COLO668 (cell line): ENCODE data around the gene MED20.
"Not testable (repeated sequence)": the region's sequence is repeated elsewhere in the genome, so short reads cannot be mapped to it uniquely, and the experiment has no call there.

ENCODE experiments used
- DNase-seq: peaks from one replicate; lab custom pipeline; 2025; ENCODE audit not compliant: unreplicated experiment; lab: John Stamatoyannopoulos, UW

Gene MED20, protein sequence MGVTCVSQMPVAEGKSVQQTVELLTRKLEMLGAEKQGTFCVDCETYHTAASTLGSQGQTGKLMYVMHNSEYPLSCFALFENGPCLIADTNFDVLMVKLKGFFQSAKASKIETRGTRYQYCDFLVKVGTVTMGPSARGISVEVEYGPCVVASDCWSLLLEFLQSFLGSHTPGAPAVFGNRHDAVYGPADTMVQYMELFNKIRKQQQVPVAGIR

DNA sequence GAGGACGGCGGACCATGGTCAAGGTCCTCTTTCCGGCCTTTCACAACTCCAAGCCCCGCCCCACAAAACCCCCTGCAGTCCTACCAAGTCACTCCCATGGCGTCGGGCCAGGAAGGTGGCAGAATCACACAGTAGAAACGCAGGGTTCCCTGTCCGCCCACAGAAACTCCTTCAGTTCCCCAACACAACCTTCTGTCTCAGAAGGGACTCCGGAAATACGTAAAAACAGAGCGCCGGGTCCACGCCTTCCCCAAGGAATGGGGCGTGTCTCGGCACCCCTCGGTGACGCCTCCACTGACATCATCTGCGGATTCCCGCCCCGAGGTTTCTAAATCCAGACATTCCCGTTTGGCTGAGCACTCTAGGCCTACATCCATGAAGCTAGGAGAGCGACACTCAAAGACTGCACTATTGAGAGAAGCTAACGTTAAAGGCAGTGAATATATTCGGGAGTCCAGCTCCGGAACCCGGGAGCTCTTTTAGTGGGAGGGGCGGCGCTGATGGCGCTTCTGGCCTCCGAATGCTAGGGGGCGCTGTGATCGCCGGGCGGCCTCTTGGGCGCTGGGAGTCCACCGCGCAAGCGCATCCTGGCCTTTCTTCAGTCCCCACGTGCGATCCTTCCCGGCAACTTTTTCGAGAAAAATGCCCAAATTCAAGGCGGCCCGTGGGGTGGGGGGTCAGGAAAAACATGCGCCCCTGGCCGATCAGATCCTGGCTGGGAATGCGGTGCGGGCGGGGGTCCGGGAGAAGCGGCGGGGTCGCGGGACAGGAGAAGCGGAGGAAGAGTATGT lies at the start of gene MED20, which contains the start of gene BYSL:
MED20 (minus strand) TSS at position 219 of the 791 bp plus-strand sequence; CDS start at position 98, 121 bp downstream.
BYSL (plus strand) TSS at position 579 of the 791 bp plus-strand sequence; CDS start at position 643, 64 bp downstream.
- DNase-seq, result peak; percentile 84

DNA sequence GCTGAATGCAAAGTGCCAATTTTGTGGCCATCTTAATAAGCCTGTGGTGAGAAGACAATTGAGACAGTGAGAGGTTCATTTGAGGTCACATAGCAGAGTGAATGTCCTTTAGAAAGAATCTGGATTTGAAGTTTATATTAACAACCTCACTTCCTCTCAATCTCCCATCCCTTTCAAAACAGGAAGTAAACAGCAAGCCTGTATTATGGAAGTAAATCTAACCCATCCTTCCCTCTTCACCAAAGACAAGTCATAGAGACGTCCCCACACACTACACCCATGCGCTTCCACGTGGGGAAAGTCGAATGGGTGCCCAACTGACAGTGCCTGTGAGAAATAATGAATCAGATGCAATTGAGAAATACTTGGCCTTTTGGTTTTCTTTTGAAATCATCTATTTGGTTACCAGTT lies 49.5 kb upstream of the MED20 start:
- DNase-seq, result no peak

DNA sequence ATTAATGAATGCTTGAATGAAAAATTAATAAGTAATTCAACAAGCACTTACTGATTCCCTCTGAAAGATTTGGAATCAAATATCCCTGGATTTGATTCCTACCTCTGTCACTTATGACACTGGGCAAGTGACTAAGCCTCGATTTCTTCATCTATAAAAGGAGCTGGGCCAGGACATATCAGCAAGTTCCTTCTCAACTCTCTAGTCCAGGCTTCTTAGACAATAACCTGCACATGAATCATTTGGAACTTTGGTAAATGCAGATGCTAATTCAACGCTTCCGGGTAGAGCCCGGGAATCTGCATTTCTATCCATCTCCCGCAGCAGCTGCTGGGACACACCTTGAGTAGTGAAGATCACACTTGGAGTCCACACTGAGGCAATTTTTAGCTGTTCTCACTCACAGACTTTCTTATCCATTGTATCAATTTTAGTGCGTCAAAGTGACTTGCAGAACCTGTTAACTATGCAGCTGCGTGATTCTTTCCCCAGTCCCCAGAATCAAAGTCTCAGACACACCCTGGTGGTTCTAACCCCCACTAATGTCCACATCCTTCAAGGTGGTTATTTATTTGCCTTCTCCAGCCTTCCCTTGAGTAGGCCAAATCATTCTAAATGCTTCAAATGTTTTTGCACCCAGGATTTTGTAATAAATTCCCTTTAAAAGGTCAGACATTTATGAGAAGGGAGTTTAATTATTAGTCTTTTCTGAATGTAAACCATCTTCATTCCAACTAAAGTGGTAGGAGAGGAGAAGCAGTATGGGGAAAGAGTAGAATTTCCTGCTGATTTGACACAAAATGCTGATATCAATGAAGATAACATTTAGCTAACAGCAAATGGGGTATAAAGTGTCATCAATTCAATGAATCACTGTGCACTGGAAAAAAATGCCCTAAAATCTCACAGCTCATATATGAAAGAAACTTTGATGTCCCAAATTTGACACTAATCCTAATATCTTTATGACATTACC lies 46.7 kb upstream of the MED20 start:
- DNase-seq, result no peak

DNA sequence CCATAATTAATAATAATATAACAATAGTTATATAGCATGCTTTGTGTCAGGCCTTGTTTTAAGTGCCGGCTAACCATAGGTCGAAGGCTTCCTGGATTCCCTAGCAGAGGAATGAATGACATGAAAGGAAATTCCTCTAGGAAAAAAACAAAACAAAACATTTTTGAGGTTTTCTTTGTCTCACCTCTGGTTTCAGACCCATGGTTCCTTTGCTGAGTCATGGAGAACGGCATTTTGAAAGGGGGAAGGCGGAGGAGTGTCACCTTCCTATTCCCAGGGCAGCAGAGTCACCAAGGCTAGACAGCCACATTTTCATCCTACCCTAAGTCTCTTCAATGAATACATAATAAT lies 46.0 kb upstream of the MED20 start:
- DNase-seq, result no peak

DNA sequence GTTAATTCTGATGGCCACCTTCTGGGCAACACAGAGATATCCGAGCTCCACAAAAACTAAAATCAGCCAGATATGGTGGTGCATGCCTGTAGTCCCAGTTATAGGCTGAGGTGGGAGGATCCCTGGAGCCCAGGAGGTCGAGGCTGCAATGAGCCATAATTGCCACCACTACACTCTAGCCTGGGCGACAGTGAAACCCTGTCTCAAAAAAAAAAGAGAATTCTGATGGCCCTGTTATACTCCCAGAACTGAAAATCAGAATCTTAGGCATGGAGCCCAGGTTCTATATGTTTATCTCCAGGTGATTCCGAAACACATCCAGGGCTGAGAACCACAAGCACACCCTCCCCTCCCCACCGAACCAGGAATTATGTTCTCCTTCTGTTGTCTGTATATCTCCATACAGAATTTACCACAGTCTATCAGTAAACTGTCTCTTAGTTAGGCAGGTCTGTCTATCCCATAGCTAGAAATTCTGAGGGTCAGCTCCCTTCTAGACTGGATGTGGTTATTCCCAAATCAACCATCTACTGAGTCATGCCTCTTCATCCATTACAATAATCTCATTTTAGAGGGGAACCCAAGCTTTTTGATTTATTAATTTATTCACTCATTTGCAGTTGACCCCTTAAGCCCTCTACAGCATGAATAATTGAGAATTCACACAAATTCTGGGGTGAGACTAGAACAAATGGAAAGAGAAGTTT lies 45.4 kb upstream of the MED20 start:
- no peak for DNase-seq

DNA sequence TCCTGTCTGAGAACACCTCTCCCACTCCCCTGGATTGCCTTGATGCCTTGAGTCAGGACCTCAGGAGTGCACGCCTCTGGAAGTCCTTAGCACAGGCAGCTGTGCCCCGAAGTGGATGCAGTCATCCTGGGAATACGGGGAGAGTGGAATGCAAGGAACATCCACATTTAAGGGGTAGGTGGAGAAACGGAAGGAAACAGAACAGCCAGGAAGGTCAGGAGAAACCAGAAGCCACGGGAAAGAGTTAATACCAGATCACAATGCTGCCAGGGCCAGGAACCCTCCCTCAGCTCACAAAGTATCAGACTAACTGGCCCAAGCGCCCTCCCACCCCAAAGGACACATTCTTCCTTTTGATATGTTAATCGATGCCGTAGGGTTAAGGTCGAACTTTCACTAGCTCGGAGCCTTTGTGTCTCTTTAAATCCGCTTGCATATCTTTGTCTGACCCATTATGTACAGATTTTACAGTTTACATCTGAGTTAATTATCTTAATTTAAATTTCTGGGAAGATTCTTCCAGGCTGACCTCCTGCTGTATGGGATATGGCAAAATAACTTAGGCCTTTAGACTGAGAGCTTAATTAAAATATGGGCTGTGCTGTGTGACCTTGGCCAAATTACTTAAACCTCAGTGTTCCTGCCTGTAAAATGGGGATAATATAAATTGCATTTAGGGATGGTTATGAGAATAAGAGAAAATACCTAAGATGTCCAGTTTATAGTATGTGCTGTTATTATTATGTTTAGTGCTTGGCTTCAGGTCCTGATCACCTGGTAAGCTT lies 44.7 kb upstream of the MED20 start:
- no peak for DNase-seq

DNA sequence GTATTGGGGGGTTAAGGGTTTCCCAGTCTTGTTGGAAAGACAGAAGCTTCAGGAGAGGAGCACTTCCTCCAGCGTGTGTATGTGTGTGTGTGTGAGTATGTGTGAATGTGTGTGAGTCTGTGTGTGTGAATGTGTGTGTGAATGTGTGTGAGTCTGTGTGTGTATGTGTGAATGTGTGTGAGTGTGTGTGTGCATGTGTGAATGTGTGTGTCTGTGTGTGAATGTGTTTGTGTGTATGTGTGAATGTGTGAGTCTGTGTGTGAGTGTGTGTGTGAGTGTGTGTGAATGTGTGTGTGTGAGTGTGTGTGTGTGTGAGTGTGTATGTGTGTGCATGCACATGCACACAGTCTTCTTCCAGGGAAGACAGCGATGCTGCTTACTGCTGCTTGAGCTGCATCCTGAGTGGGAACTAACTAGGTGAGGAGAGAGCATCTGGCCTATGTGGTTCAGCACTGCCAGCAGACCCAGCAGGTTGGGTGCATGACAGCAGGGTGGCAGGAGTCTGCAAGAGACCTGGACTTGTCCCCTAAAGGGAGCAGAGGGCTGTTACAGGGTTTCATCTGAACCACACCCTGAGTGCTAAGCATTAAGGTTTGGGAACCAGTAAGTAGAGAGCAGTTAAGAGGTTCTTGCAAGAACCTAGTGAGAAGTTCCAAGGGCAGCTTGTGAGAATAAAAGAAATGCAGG lies 43.4 kb upstream of the MED20 start:
- no peak for DNase-seq

DNA sequence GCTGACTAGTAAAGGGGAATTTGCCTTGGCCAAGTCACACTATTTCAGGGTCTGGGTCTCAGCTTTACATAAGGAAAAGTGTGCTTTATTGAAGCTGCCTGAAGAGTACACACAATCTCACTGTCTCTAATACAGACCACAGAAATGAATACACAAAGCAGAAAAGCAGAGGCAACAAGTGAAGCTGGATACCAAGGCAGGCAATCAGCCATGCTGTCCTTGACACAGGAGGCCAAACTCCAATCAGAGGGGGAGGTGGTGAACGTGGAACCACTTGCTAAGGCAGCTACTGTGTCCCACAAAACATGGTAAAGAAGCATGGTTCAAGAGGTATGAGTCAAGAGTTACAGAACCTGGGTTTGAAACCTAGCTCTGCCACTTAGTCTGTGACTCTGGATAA lies 42.4 kb upstream of the MED20 start:
- DNase-seq, result no peak

DNA sequence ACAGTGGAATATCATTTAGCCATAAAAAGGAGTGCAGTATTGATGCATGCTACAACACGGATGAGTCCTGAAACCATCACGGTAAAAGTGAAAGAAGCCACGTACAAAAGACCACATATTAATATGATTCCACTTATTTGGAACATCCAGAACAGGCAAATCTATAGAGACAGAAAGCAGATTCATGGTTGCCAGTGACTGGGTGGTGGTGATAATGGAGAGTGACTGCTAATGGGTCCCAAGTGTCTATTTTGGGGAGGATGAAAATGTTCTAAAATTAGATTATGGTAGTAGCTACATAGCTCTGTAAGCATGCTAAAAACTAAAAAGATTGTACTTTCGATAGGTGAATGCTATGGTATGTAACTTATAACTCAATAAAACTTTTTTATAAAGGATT lies 39.1 kb upstream of the MED20 start:
- DNase-seq, result no peak

DNA sequence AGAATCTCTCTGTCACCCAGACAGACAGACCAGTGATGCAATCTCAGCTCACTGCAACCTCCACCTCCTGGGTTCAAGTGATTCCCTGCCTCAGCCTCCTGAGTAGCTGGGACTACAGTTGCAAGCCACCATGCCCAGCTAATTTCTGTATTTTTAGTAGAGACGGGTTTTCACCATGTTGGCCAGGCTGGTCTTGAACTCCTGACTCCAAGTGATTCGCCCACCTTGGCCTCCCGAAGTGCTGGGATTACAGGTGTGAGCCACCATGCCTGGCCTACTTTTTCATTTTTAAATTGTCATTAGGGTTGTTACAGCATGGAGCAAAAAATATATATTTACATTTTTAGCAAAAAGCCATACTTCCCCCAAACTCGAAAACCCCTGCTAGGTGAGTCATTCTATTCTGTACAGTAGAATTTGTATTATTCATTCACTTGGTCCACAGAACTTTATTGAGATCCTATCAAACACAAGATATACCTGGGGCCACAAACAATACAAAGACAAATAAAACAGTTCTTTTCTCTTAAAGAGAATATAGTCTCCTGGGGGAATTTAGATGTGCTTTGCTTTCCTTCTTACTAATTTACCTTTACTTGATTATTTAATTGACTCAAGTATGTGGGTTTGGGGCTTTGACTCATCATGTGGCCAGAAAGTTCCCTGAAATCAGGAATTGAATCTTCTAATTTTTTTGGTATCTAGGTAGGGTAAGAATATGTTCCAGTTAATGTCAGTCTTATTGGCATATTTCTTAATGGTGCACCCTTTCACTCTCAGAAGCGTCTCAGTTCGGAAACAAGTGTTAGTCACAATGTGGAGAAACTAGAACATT lies 37.3 kb upstream of the MED20 start:
- DNase-seq, result no peak

DNA sequence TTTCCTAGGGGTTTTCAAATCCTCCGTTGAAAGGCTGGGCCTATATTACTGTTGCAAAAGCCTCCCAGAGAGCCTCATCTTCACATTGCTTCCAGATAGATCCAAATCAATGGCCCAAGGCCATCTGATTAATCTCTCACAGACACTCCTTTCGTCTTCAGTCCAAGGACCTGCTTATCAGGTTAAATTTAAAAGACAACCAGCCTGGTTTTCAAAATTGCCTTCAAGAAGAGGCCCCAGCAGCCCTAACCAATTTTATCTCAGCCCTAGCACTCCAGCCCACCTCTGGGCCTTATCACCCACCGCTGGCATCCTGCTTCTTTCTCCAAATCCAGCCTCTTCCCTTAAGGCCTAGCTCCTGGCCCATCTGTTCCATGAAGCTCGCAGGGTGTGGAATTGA lies 36.2 kb upstream of the MED20 start:
- DNase-seq, result no peak

DNA sequence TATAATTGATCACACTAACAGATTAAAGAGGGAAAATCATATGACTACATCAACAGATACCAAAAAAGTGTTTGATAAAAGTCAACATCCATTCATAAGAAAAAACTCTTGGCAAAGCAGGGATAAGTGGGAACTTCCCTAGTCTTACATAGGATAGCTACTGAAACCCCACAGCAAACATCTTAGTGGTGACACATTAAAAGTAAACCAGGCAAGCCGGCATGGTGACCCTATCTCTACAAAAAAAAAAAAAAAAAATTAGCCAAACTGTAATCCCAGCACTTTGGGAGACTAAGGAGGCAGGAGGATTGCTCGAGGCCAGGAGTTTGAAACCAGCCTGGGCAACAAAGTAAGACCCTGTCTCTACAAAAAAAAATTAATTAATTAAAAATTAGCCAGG lies 34.5 kb upstream of the MED20 start:
- no peak for DNase-seq

DNA sequence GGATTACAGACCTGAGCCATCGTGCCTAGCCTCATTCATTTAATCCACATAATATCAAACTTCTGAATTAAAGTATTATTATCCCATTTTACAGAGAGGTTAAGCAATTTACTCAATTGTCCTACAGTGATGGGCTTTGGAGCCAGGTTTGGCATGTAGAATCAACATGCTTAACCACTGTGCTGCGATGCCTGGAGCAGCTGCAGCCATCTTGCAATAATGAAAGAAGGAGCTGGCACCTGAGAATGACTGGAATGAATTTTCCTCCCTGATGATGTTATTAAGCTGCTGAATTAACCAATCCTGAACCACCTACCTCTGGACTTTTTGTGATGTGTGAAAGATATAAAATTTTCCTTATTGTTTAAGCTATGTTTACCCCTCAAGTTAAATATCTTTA lies 33.7 kb upstream of the MED20 start:
- DNase-seq, result no peak

DNA sequence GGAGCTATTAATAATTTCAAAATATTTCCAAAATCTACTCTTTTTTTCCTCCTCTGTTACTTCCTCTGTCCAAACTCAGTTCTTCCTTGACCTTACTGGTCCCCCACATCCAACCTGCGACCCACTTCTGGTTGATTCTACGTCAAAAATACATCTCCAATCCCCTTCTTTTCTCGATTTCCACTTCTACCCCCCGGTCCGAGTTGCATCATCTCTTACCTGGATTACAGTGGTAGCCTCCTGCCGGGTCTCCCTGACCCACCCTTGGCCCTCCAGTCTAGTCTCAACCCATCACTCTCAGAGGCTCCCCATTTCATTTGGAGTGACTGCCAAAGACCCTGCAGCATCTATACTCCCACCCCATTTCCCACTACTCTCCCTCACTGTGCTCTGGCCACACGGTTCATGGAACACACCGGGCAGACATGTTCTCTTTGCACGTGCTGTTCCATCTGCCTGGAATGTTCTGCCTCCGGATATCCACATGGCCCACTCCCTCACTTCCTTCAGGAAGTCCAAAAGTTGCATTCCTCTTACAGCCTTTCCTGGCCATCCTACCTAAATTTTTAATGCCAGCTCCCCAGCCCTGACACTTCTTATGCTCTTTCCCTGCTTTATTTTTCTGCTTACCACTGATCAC lies 26.8 kb upstream of the MED20 start:
- DNase-seq, result no peak

DNA sequence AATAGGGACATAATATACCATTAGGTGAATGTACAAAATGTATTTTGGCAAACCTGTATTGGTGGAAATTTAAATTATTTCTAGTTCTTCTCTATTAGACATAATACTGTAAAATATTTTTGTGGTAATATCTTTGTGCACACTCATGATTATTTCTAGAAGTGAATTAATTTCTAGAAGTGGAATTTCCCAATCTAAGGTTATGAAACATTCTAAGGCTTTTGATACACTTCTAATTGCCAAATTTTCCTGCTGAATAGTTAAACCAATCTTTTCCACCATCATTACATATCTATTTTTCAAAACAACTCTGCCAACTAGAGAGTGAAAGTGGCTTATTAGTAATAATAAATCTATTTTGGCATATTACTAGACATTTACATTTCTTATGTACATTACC lies 22.5 kb upstream of the MED20 start:
- DNase-seq, result no peak

DNA sequence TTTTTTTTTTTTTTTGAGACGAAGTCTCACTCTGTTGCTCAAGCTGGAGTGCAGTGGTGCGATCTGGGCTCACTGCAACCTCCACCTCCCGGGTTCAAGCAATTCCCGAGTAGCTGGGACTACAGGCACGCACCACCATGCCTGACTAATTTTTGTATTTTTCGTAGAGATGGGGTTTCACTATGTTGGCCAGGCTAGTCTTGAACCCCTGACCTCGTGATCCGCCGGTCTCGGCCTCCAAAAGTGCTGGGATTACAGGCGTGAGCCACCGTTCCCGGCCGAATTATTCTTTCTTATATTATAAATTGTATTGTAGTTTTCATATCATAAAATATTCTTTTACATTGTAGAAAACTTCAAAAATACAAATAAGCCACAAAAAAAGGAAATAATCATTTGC lies 21.9 kb upstream of the MED20 start:
- DNase-seq, result not testable (repeated sequence)

DNA sequence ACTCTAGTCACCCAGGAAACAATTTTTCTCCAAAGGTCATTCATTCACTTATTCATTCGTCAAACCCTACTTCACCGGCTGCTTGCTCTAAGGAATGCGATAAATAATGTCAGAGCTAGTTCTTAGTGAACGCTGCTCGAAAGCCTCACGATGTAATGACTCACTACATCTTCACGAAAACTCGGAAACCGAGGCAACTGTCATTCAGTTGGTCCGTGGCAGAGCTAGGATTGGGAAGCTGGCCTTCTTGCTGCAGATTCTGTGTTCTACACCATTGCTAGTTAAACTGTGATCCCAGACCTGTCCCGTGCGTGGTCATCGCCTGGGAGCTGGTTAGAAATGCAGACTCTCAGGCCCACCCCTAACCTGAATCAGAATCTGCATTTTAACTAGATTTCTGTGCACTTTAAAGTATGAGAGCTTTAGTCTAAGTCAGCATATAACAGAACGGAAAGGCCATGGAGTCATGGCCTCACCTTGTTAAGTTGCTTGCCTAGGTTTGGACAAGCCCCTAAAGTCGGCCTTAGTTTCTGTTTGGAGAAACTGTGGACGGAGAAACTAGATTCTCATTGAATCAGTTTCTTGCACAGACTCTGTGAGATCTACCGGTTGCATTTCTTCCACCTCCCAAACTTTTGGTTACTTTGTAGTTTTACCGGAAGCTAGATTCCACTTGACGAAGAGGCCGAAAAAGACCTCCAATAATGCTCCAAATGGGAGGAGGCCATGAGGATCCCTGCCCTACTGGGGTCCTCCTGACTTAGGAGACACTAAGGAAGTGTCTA lies 21.3 kb upstream of the MED20 start:
- no peak for DNase-seq
